ENCODE results near the gene RXFP4.
A peak's percentile ranks its signal among the peaks of the same experiment; 100 is the strongest.

The RXFP4 gene

DNA sequence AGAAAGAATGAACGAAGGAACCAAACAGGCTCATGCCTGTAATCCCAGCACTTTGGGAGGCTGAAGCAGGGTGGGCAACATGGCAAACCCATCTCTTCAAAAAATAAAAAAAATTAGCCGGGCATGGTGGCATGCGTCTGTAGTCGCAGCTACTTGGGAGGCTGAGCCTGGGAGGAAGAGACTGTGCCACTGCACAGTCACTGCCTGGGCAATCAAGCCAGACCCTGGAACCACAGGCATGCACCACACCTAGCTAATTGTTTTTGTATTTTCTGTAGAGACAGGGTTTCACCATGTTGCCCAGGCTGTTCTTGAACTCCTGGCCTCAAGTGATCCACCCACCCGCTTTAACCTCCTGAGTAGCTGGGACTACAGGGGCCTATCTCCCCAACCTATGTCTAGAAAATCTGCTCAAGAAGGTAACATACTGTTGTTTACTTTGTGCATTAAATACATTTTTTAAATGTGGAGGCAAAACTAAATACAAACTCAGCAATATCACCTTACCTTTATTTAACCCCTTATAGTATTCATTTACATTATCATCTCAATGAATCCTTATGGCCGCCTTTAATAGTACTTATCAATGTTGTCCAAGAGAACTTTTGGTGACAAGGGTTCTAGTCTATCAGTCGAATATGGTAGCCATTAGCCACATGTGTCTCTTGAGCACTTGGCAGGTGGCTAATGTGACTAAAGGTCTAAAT, 10.0 kb upstream of the RXFP4 start:
- no peak for DNase-seq

DNA sequence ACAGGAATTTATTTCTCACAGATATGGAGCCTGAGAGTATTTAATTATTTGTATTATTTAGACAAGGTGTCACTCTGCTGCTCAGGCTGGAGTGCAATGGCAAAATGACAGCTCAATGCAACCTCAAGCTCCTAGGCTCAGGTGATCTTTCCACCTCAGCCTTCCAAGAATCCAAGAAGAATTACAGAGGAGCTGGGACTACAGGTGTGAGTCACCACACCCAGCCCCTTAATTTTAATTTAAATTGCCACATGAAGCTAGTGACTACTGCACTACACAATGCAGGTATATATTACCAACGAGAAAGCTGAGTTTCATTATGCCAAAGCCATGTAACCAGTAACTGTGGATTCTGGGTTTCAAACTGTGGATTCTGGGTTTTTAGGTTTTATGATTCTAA, 9.4 kb upstream of the RXFP4 start:
- DNase-seq, result no peak

DNA sequence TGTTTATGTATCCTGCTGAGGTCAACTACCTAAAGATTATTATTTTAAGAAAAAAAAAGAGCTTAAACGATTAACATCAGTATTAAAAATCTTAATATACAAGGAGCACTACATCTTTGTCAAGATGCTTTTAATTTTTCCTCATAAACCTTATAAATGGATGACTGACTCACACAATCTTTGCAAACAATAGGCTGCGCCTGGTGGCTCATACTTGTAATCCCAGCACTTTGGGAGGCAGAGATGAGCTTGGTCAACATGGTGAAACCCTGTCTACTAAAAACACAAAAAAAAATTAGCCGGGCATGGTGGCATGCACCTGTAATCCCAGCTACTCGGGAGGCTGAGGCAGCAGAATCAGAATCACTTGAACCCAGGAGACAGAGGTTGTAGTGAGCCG, 9.0 kb upstream of the RXFP4 start:
- DNase-seq, result no peak

DNA sequence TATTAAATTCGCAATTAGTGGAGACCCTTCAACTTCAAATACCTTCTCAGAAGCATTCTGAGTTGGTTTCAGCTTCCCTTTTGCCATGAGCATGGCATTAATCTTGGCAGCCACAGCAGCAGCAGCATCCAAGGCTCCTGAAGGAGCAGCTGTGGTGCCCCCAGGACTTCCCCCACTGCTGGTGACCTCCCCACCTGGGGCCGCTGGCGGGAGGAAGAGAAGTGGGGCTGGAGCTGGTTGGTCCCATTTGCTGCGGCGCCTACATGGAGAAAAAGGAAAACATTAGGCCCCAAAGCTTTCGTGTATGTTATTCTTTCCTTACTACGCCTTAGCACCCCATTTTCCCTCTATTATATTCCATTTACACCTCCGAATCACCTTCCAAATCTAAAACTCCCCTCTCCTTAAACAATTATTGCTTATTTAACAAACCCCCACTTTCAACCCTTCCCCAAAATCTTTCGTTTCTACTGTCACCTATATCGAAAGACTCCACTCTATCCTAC, 7.8 kb upstream of the RXFP4 start:
- DNase-seq, result no peak

DNA sequence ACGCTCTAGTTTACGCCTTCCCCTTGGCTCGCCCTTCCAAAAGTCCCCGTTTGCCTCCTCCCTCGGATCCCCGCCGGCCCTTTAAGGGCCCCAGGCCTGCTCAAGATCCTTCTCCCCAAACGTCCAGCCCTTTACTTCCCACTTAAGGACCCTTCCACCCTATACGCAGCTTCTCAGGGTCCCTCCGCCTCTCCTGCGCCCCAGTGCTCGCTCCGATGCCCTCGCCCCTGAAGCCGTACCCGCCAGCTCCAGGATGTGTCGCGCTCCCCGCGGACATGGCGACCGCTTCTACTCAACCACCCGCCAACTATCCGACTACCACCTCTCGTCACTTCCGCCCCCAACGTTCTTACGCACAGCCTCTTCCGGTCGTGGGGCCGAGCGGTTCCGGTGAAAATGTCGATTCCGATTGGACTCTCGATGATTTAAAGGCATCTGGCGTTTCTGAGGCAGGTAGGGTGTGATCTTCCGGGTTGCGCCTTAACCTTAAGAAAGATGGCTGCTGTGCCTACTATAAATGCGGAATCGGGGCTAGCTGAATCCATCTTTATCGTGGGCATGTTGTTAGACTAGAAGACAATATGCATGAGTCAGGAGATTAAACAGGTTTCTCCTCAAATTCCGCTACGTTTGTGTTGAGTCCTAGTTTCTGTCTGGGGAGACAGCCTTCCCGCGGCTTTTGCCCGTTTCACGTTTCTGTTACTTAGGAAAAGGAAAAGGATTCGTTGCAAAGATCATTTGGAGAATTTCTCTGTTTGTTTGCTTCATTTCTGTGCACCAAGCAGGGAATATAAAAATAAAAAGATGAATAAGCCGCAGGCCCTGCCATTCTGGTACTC, 7.1 kb upstream of the RXFP4 start, which contains the start of gene KHDC4:
Gene KHDC4 (minus strand): TSS at position 317 of the 839 bp plus-strand sequence. CDS start 40 bp downstream, at position 277.
- DNase-seq, result peak; percentile 91 to 93

DNA sequence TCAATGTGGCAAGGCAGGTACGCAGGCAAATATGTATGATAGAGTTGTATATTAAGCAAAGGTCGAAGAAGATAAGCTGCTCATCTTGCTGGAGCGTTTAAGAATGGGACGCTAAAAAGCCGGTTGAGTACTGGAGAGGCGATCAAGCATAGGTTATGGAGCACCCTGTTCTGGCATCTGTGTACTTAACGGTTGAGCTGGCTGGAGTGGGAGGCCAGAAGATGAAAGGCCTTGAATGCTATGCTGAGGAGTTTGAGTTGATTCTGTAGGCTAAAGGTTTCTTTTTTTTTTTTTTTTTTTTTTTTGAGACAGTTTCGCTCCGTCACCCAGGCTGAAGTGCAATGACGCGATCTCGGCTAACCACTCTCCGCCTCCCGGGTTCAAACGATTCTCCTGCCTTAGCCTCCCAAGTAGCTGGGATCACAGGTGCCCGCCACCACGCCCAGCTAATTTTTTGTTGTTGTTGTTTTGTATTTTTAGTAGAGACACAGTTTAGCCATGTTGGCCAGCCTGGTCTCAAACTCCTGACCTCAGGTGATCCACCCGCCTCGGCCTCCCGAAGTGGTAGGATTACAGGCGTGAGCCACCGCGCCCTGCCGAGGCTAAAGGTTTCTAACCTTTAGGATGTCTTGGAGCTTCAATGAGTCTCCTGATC, 6.4 kb upstream of the RXFP4 start:
- DNase-seq, result no peak

DNA sequence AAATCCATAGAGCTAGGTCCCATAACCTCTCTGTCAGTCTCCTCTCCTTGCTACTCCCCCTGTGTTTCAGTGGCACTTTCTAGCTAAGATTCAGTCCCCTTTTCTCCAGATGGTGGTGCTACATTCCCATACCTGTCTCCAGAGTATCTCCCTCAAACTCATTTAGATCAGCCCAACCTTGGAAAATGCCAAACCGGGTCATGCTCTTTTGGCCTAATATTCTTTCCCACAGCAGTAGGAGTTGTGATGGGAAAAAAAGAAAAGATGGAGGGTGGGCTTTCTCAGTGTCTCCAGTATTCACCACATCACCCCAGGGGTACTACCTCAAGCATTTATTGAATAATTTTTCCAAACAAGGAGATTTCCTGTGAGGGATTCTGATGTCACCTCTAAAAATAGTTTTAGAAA, 3.2 kb upstream of the RXFP4 start:
- no peak for DNase-seq

DNA sequence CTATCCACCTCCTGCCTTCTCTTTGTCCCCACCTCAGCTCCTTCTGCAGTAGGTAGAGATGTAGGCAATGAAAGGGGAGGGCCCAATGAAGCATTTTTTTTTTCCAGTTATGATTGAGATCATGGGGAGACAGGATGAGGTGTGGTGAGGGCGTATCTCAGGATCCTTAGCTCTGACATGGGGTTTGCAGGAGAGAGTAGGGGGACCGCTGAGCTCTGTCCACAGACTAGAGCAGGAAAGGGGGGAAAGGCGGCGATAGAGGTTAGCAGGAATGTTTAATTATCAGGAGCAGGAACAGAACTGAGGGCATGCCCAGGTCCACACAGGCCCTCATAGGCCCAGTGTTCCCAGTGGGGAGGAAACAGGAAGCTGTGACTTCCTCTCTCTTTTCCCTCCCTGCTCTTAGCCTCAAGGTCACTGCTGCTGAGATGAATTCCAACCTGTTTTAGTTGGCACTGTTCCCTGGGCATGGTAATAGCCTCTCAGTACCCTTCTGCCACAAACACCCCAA, 901 bp upstream of the RXFP4 start:
- no peak for DNase-seq

DNA sequence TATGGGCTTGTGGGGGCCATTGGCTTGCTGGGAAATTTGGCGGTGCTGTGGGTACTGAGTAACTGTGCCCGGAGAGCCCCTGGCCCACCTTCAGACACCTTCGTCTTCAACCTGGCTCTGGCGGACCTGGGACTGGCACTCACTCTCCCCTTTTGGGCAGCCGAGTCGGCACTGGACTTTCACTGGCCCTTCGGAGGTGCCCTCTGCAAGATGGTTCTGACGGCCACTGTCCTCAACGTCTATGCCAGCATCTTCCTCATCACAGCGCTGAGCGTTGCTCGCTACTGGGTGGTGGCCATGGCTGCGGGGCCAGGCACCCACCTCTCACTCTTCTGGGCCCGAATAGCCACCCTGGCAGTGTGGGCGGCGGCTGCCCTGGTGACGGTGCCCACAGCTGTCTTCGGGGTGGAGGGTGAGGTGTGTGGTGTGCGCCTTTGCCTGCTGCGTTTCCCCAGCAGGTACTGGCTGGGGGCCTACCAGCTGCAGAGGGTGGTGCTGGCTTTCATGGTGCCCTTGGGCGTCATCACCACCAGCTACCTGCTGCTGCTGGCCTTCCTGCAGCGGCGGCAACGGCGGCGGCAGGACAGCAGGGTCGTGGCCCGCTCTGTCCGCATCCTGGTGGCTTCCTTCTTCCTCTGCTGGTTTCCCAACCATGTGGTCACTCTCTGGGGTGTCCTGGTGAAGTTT, 550 bp downstream of the RXFP4 start:
- no peak for DNase-seq

DNA sequence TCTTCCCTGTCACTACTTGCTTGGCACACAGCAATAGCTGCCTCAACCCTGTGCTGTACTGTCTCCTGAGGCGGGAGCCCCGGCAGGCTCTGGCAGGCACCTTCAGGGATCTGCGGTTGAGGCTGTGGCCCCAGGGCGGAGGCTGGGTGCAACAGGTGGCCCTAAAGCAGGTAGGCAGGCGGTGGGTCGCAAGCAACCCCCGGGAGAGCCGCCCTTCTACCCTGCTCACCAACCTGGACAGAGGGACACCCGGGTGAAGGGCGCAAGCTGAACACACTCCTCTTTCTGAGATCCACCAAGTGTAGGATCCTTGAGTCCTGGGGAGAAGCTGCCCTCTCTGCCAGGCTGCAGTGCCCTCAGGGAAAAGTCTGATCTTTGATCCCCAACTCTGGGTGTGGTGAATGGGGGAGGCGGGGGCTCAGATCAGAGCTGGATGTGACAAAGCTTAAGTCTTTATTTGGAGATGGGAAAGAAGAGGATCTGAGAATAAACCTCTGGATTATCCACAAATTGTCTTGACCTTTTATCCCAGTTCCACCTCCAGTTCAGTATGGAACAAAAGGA, 1.2 kb downstream of the RXFP4 start:
- DNase-seq, result no peak

DNA sequence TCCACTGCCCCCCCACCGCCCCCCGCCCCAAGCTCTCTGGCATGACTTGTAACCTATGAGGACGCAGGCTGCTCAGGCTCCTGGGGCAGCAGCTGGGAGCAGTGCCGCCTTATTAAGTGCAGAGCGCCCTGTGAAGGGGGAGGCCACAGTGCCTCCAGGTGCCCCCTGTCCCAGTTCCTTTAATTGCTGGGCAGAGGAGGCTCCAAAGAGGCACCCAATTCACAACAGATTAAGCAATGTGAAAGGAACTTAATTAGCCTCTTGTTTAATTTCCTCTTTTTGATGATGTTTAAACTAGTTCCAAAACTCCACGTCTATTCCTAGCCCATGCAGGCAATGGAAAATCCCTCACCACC, 3.0 kb downstream of the RXFP4 start:
- no peak for DNase-seq

DNA sequence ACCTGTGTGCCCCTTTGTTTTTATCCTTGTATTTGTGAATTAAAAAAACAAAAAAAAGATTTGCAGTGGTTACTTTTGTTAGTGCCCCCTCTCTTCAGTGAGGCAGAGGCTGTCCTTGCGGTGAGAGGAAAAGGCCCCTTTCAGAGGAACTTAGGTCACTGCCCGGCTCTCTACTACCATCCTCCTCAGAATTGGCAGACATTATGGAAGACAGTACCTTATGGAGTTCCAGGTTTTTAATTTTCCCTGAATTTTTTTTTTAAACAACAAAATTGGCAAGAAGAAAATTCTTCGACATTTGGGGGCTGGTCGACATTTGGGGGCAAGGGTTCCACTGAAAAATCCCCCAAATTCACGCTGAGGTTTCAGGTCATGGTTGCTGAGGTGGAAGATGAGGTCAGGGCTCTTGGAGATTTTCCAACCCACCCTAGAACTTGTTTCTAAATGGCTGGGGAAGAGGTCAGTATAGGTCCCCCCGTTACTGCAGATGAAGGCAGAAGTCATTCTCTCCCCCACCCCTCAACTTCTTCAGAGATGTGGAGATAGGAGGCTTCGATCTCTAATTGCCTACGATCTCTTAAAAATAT, 5.3 kb downstream of the RXFP4 start:
- DNase-seq, result no peak

DNA sequence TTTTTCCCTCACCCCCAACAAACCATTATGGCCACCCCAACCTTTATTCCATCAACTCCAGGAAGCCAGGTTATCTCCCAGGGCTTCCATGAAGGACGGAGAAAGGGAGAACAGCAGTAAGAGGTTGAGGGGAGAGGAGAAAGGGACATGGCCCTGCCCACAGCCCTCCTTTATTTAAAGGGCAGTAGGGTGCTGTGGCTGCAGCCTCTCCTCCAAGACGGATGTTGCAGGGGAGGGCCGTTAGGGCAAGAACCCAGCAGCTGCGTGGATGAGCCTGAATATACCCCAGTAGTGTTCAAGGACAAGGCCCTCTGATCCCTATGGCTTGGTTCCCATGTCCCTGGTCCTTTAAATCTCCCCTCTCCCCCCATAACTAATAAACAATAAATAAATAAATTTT, 5.9 kb downstream of the RXFP4 start:
- no peak for DNase-seq

DNA sequence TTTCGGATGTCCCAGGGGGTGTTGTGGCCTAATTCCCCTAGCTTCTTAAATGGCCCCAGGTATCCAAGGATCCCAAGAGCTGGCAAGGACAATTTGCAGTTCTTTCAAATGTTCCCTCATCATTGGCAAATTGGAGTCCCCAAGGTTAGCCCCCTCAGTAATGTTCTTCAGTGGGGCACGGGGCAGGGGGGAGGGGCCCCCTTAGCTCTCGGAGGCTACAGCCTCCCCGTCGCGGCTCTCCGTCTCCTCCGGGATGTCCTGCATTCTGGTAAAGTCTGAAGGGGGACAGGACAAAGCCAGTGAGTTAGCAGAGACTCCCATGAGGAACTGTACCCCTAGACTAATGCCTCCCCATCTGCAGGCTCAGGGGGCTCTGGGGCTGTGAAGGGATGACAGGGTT, 6.3 kb downstream of the RXFP4 start:
- no peak for DNase-seq

DNA sequence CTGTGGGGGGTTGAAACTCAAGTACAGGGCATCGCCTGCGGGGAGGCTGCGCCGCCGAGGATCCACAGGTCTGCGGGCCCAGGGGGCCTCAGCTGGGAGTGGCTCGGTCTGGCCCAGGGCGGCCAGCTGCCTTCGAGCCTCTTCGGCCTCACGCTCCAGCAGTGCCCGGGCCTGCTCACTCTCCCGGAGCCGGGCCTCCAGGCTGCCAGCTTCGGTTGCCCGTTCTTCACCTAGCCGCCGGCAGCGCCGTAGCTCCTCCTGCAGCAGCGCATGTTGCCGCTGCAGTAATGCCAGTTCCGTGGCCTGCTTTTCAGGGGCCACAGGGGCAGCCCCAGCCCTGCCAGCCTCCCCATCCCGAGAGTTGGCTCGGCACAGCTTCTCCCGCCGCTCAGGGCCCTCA, 9.4 kb downstream of the RXFP4 start:
- DNase-seq, result no peak

DNA sequence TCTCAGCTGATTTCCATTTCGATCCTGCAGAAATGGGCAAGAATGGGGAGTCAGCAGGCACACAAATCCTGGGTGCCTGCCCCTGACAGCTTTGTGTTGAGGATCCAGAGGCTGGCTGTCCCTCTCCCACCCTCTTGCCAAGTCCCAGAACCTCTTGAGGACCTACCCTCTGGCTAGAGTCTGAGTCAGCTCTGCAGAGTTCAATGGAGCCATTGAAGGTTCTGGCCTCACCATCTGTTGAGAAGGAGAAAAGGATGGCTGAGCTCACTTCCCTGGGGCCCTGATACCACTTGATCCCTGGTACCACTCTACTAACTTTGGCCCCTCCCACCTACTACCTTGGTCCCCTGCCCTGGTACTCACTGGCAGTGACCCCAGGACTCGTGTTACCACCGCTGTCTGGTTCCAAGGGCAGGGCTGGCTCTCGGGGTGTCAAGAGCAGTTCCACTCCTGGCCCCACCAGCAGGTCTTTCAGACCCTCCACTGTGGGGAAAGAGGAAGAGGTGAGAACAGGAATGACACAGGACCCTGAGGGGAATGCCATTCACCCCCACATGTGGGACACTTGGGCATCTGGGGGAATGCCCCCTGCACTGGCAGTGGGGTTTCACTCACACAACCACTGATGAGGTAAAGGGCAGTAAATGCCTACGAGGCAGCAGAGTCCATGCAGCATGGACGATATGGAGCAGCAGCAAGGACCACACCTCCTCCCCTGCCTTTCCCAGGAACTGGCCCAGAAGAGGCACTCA, 10.5 kb downstream of the RXFP4 start:
- no peak for DNase-seq

DNA sequence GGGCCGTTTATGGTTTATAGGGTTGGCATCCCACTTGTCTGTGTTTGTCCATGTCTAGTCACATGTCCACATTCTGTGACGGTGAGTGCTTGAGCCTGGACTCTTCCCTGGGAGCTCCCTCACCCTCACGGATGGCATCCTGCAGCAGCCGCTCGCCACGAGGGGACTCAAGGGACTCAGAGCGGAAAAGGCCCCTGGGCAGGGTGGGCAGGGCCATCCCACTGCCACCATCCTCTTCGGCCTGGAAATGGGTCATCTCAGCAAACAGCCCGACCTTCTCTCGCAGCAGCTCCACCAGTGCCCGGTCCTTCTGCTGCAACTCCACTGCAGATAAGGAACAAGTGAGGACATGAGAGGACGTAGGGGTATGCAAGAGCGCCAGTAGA, 11.1 kb downstream of the RXFP4 start:
- DNase-seq, result no peak

DNA sequence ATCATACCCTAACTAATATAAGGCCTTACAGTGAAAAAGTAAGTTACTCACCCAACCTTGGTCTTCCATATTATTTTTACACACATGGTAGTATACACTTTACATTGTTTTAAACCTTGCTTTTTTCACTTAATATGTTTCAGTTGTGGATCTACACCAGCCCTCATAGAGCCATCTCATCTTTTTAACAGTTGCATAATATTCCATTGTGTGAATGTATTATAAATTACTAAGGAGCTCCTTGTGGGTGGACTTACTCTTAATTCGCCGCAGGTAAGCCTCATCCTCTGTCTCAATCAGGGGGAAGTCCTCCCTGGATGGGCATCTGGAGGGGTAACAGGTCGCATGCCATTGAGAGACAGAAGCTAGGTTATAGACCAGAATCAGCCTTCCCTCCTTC, 13.2 kb downstream of the RXFP4 start:
- DNase-seq, result no peak

DNA sequence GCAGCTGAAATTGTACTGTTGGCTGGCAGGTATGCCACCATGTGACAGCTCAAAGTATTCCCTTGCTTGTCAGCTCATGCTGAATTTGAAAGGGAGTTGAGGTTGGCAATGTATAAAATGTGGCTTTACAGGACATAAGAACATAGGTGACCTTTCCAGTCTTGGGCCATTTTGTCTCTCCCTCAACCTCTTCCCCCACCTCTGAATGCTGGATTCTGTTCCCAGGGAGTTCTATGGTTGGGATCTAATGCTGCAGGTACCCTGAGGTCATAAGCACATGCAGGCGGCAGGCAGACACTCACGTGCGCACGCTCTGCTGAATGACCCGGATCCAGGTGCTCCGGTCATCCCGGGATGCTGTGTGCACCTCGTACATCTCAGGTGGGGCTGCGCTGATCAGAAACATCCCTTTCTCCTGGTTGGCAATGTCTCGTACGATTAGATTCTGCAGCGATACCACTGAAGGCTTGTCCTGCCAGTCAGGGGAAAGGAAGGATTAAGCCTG, 16.0 kb downstream of the RXFP4 start:
- no peak for DNase-seq

DNA sequence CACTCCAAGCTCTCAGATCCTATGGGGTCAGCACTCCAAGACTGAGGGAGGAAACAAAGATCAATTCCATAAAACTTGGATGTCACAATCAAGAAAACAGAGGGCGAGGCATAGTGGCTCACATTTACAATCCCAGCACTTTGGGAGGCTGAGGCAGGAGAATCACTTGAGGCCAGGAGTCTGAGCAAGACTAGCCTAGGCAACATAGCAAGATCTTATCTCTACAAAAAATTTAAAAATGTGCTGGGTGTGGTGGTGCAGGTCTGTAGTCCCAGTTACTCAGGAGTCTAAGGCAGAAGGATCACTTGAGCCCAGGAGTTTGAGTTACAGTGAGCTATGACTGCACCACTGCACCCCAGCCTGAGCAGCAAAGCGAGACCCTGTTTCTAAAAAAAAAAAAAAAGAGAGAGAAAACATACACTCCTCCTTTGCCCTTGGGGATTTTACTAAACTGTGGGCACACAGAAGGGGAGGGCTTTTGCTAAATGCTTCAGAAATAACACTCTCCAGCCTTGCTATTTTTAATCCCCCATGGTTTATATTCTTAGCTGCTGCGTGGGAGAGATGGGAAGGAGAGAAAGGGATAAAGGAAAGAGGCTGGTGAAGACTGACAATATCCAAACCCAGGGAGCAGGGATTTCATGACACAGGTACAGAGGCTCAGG, 18.8 kb downstream of the RXFP4 start:
- no peak for DNase-seq

DNA sequence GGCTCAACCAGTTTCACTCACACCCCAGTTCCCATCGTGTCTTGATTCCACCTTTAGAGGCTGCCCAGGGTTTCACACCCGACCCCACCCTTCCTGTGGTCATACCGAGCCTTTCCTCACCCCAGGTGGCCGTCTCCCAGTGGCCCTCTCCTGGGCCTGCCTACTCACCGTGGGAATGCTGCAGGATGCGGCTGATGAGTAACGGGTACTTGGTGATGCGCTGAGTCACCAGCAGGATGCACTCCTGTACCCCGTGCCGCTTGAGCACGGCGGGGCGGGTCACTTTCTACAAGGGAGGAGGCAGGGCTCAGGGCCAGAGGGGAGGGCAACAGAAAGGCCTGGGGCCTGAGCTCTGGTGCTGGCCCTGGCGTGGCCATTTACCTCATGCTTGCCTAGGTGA, 20.5 kb downstream of the RXFP4 start:
- peak in 1 of 2 donors; percentile 23 for DNase-seq

All from stimulated activated CD4-positive, alpha-beta T cell treated with anti-CD3 and anti-CD28 coated beads, Interleukin-2, amount 100 ng/mL, for 24 hours (primary cell).